HG02884 (cell line): ENCODE data around the gene SFTPA2.
"Not testable (repeated sequence)": the region's sequence is repeated elsewhere in the genome, so short reads cannot be mapped to it uniquely, and the experiment has no call there.

Experiments used
- ATAC-seq: cut with Tn5 transposase; IDR thresholded peaks from one replicate; pipeline ENCODE4 v1.9.1; 2021; ENCODE audit warnings: mild to moderate bottlenecking, moderate library complexity; ENCODE audit not compliant: unreplicated experiment

SFTPA2 gene

DNA sequence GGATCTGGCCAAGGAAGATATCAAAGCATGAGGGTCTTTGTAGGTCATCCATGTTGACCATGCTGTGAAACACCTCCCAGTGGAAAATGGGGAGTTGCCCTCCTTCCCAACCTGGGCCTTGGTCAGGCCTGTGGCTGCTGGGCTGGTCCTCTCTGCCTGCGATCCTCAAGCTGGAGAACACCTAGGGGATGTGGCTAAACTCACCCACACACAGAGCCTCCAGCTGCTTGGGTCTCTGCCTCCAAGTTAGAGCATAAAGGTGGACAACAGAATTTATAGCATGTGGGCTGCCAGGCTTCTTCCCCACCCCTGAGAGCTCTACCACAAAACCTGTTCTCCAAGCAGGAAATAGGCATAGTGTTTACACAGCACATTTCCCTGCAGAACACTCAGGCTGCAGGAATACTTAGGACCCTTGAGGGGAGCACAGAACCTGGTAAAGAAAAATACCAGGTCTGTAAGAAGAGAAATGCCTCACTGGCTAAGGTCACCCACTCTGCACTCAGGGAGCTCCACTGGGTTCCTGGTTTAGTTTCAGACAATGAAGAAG, at the start of gene SFTPA2:
Gene SFTPA2 (minus strand): TSS at position 248 of the 550 bp plus-strand sequence. CDS start 924 bp downstream, outside the sequence.
- ATAC-seq: no peak

- ATAC-seq: no peak
Observed at GRCh38 chr10:79608505-79609375, 48.5 kb upstream of the SFTPA2 start.

DNA sequence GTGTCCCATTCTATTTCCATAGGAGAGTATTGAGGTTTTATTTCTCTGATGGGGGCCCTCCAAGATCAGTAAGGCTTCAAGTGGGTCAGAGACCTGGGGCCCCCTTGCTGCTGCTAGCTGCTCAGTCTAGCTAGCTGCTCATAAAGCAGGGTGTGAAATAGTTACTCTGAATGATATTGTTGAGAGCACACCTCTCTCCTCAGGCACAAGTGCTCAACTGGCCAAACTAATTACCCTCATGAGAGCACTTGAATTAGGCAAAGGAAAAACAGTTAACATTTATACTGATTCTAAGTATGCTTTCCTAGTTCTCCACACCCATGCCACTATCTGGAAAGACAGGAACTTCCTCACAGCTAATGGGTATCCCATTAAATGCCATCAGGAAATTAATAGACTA, 45.1 kb upstream of the SFTPA2 start:
- ATAC-seq: no peak

- ATAC-seq: no peak
Observed at GRCh38 chr10:79604294-79604693, 44.1 kb upstream of the SFTPA2 start.

GRCh38 chr10:79602953-79603352, 42.7 kb upstream of the SFTPA2 start:
- no peak for ATAC-seq

GRCh38 chr10:79601939-79602338, 41.7 kb upstream of the SFTPA2 start:
- peak; percentile 55 for ATAC-seq

DNA sequence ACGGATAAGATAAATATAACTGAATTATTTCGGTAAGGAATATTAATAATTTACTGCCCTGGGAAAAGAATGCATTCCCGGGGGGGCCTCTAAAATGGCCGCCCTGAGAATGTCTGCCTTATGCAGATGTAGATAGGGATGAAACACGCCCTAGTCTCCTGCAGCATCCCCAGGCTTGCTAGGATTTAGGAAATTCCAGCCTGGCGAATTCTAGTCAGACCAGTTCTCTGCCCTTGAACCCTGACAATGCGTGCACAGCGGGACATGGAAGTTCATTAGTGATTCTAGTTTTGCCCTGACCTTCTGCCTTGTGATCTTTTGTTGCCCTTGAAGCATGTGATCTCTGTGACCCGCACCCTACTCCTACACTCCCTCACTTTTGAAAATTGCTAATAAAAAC, 39.4 kb upstream of the SFTPA2 start:
- ATAC-seq: not testable (repeated sequence)

DNA sequence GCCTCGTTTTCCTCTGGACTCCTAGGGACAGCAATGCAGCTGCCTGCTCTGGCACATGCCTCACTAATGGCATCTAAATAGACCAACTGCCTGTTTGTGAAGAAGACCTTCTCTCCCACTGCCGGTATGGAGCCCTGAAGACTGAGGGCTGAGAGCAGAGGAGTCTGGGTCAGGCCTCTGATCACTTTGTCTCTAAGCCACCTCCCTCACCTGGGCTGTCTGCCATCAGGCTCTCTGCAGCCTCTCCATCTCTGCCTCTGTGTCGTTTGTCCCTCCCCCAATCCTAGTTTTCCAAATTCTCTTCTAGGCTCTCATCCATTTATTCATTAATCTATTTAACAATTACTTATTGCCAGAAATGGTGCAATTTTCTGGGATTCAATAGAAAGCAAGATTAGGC, 35.3 kb upstream of the SFTPA2 start:
- ATAC-seq: no peak

DNA sequence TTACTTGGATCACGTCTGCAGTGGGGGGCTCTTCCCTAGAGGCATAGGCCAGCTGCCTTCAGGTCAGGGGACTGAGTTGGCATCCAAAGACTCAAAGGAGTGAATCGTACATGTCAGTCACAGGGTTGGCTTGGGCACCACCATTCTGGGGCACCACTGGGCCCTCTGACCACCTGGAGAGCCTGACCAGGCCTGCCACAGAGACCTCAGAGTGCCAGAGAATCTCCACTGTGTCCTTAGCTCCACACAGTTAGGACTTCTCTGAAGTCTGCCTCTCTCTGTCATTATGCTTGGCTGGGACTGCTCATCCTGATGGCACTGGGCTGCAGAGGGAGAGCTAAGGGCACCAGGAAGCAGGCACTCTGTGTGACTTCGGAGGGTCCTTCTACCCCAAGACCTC, 34.4 kb upstream of the SFTPA2 start:
- ATAC-seq: not testable (repeated sequence)

DNA sequence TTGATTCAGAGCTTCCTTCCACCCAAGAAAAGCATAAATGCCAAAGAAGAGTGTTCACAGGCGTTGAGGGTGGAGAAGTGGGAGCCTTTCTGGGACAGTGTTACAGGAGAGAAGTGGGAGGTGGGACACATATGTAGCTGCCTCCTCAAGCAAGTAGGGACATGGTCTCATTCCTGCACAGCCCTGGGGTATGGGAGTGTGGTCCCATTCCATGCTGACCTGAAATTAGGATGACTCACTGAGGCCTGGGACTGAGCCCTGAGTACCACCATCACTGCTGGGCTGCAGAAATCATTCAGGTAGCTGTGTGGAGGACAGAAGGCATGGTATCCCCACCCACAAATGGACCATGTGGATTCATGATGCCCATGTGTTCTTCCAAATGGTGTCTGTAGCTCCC, 33.2 kb upstream of the SFTPA2 start:
- no peak for ATAC-seq

DNA sequence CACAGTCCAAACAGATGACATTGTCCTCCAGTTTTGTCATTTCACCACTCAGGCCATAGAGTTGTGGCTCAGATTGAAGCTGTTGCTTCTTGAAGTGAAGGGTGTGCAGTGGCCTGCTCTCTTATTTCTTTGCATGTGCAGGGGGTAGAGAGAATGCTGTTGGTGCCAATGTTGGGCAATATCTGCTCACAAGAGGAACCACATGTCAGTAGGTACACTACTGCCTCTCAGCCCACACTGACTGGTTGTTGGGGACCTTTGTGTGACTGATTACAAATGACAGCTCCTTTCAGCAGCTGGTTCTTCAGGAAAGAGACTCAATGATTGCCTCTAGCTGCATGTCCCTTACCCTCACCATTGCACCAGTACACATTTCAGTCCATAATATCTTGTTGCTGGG, 28.6 kb upstream of the SFTPA2 start:
- ATAC-seq: no peak

DNA sequence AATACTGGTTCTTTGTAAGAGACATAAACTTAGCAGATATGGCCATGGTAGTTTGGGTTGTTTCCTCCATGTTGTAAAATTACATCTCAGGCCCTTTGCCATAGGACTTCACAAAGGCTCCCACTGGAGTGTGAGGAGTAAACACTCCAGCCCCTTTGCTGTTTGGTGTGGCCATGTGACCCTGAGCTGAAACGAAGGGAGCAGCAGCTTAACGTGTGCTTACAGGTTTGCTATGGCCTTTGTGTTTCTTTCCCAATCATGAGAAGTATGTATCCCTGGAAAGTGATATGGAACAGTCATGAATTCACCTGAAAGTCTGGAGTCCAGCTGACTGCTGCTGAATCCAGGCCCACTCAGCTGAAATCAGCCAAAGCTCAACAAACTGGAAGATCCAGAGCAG, 26.7 kb upstream of the SFTPA2 start:
- ATAC-seq: no peak

DNA sequence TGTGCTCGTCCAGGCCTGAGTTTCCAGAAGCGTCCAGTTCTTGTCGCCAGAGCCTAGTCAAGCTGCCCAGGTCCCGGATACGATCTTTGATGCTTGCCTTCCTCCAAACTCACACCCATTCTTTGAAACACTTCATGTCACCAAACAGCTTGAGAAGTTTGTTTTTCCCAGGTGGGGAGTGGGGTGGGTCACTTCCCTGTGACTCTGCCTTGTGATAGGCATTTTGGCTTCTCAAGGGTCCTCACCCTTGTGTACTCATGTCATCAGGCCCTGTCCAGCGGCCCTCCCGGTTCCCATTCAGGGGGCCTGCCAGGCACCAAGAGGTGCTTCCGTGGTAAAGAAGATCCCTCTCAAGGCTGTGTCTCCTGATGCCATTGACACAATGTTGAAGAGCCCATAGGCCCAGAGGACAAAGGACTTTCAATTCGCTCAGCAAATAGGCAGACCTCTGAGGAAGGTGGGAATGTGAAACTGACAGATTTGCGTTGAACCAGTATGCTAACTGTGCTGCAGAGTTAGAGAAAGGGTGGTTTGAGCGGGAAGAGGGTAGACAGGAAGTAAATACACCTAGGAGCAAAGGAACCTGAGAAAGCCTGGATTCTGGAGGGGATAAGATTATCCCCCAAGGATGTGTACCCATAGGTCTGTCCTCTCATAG, 25.8 kb upstream of the SFTPA2 start:
- no peak for ATAC-seq

DNA sequence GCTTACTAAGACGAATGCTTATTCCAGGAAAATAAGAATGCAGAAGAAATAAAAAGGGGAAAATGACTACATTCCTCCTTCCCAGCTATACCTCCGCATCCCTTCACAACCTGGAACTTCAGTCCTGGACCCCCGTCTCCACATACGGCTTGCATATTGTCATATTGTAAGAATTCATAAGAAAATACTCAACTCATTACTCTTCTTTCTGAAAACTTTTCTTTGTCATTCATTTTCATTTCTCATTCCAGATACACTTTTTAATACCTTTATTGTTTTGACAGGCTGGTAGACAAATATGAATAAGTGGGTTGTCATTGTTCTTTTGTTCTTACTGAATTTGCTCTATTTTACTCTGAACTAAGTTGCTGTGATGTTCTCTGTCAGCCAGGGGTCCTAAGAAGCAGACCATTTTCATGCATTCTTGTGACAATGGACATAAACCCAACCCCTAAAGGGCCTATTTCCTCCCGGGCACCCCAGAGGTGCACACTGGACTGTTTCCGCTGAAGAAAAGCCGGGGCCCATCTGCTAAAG, 23.3 kb upstream of the SFTPA2 start:
- no peak for ATAC-seq

DNA sequence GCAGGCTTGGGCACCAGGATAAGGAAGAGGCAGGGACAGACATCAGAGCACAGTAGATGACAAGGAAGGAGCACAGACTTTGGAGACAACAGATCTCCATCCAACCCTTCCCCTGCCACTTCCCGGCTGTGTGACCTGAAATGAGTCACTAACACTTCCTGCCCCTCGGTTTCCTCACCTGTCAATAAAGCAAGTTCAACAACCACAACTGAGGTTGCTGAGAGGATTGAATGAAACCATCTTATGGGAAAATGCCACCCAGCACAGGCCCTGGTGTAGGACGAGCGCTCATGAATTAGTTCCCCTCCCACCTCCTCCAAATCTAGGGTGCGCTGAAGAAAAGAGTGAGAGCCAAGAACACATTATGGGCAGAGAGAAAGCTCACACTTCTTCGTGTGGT, 22.7 kb upstream of the SFTPA2 start:
- not testable (repeated sequence) for ATAC-seq

GRCh38 chr10:79582096-79582495, 21.9 kb upstream of the SFTPA2 start:
- no peak for ATAC-seq

DNA sequence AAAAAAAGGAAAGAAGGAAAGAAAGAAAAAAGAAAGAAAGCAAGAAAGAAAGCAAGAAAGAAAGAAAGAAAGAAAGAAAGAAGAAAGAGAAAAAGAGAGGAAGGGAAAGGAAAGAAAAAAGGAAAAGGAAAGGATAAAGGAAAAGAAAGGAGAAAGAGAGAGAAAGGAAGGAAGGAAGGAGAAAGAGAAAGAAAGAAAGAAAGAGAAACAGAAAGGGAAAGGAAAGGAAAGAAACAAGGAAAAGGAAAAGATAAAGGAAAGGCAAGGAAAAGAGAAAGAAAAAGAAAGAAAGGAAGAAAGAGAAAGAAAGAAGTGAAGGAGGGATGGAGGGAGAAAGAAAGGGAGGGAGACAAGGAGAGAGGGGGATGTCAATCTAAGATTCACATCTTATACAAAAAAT, 20.8 kb upstream of the SFTPA2 start:
- no peak for ATAC-seq

DNA sequence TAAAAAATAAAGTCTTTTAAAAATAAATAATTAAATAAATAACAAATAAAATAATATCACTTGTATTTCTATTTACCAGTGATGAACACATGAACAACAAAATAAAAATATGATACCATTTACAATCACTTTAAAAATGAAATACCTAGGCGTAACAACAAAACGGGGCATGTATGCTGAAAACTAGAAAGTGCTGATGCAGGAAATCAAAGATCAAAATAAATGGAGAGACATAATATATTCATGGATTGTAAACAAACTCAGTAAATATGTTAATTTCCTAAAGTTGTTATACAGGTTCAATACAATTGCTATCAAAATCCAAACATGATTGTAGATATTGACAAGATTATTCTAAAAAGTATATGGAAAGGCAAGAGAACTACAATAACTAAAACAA, 19.2 kb upstream of the SFTPA2 start:
- ATAC-seq: no peak

GRCh38 chr10:79570624-79571023, 10.4 kb upstream of the SFTPA2 start:
- ATAC-seq: not testable (repeated sequence)

DNA sequence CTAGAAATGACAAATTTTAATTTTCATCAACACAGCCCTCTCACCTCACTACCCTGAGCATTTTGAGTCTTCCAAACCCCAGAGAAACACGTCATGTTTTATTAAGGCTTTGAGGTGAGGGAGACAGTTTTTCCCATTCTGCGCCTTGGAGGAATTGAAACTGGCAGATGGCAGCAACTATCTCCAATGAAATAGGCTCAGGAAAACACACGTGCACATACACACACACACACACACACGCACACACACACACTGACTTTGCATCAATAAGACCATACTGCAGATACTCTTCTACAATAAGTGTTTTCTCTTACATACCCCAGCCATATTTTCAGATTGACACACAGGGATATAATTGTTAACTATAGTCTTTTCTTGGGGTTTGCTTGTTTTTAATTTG, 3.2 kb upstream of the SFTPA2 start:
- ATAC-seq: no peak

DNA sequence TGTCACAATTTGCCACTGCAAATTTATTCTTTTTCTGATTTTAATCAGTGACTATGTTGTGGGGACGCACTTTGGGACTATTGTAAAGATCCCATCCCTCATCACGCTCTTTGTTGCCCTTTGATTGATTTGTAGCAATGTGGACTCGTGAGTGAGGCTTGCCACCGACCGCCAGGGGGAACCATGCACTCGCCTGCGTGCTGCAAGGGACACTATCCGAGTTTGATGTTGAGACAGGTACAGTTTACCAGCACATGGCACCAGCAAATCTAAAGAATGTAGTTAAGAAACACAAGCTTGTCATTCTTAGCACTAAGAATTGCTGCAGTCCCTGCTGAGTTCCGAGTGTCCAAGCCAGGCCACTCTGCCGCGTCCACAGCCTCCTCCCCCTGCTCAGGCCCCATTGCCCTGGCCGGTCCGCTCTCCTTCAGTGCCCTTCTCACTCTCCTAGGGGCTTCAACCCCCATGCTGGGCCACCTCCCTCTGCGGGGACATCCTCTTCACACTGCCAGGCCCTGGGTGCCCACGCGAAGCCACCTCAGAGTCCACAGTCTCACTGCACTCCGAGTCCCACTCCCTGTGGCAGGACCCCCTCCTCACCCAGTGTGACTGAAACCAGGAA, 2.0 kb upstream of the SFTPA2 start:
- ATAC-seq: peak; percentile 89
